Adrenal gland (tissue), 5 donors: ENCODE results near the gene TMPRSS11E.

ENCODE experiments used
- CTCF ChIP-seq, 6 experiments: fragments of 450-650 bp in 4 of 6; fragments of 200-600 bp in 2 of 6; sonication (generic) in 1 of 6; IDR thresholded peaks; 1 replicate in 5 of 6; 2 replicates in 1 of 6; pipeline versions ENCODE4 v1.5.1 to v1.8.0; 2016 to 2021; ENCODE audit warnings: antibody characterized with exemption in 6 of 6, mild to moderate bottlenecking in 2 of 6, moderate library complexity in 1 of 6
- POLR2A ChIP-seq, 2 donors: fragments of 450-650 bp; IDR thresholded peaks; one replicate each; pipeline ENCODE4 v1.6.1; 2017; ENCODE audit warnings: antibody characterized with exemption in 2 of 2, mild to moderate bottlenecking in 2 of 2, moderate library complexity in 1 of 2
- donor health status: DM: no; HTN: no; CAD: no.

DNA sequence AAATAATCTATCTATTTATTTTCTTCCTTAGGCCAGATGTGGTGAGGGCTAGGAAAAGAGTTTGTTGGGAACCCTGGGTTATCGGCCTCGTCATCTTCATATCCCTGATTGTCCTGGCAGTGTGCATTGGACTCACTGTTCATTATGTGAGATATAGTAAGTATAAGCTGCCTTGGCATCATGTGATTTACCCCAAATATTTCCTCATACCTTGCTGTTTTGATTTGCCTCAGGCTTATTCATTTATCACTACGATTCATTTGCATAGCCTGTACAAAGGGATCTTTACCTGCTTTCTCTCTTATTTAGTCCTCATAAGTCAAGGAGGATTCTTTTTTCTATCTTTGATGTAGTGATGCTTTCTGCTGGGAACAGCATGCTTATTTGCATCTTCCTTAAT, 14.5 kb downstream of the TMPRSS11E start:
- no peak for TF ChIP-seq POLR2A (IDR thresholded peaks at IDR 0.05)
- no peak for TF ChIP-seq CTCF (IDR thresholded peaks at IDR 0.05)
